Ovary (tissue), 10 donors: ENCODE measurements around the gene RMND5B. TPM values are rescaled to one million over a fixed set of nuclear protein-coding genes. Genes with fewer than 3 reads are reported as not detected.

Experiments used
- DNase-seq, 5 donors: peaks; one replicate each; pipeline ENCODE4 v3.0.0-alpha.2; 2019 to 2020
- H3K27ac ChIP-seq, 2 donors: fragments of 200-600 bp; one replicate each; pipeline versions ENCODE4 v1.5.1 to v1.8.0; 2019 to 2022
- H3K27me3 ChIP-seq: fragments of 200-600 bp; one replicate; pipeline ENCODE4 v1.8.0; 2022
- H3K36me3 ChIP-seq: fragments of 200-600 bp; sonication (generic); one replicate; pipeline ENCODE4 v1.5.1; 2019
- H3K4me1 ChIP-seq: one replicate; pipeline ENCODE4 v1.8.1; 2013; ENCODE audit warnings: mild to moderate bottlenecking, moderate library complexity; ENCODE audit not compliant: insufficient read depth
- H3K4me3 ChIP-seq: fragments of 200-600 bp; sonication (generic); one replicate; pipeline ENCODE4 v1.5.1; 2017
- H3K9me3 ChIP-seq, 2 donors: fragments of 200-600 bp in 1 of 2; sonication (generic) in 1 of 2; one replicate each; pipeline versions ENCODE4 v1.5.1 to v1.8.1; 2013 to 2019; ENCODE audit warnings: mild to moderate bottlenecking in 1 of 2, moderate library complexity in 1 of 2
- EP300 ChIP-seq: sonication (generic); formaldehyde crosslinking; IDR thresholded peaks from one replicate; pipeline ENCODE4 v1.6.1; 2017; ENCODE audit warnings: antibody characterized with exemption
- POLR2A ChIP-seq: fragments of 450-650 bp; IDR thresholded peaks from one replicate; pipeline ENCODE4 v1.6.1; 2017; ENCODE audit warnings: antibody characterized with exemption, mild to moderate bottlenecking, moderate library complexity
- WGBS, 3 donors: extraction: QIAGEN DNeasy Blood & Tissue Kit in 1 of 3; methylation state at CpG; one replicate each; pipeline versions ENCODE4 v1.1.5 to v1.1.7; 2013 to 2017; 5-methylcytosine and 5-hydroxymethylcytosine counted together
- intact Hi-C, 4 donors: fragments of 100-400 bp; cut with DNase I; formaldehyde crosslinking; loops; one replicate each; pipeline versions ENCODE4 v1.11.0 to v1.15.1; 2022 to 2023
- long read RNA-seq, 3 donors: library from polyadenylated mRNA in 2 of 3; unstranded in 2 of 3; transcript quantifications; one replicate each; pipeline ENCODE4 v2.0.0 and lab custom pipeline, GENCODE V29; 2021 to 2026
- polyA plus RNA-seq, 2 donors: library from polyadenylated mRNA; stranded (reverse); fragments of 200-250 nt in 1 of 2; fragments of 350-450 nt in 1 of 2; fragmentation: Illumina TruSeq in 1 of 2; extraction: RNeasy Lipid Tissue Mini Kit (QIAGEN cat#74804) in 1 of 2; gene quantifications; one replicate each; pipeline ENCODE4 v1.2.3, GENCODE V29; 2013 to 2014
- total RNA-seq, 7 donors: library from RNA; depleted of rRNA in 2 of 7; stranded (reverse); fragments of >200 nt in 2 of 7; fragmentation: NEBNext Ultra II Directional in 3 of 7; extraction: Animal tissue kit (Norgen Biotek cat#: 25700) in 3 of 7; gene quantifications; one replicate each; pipeline versions ENCODE4 v1.1.0 to v1.2.4, GENCODE V29; 2016 to 2023
- TF ChIP-seq, protein P1 (sequence below), 3 donors: fragments of 450-650 bp in 2 of 3; fragments of 200-600 bp in 1 of 3; IDR thresholded peaks; one replicate each; pipeline versions ENCODE4 v1.5.1 to v1.8.0; 2016 to 2022; ENCODE audit warnings: antibody characterized with exemption in 3 of 3, mild to moderate bottlenecking in 1 of 3
- donor health status: DM: no; HTN: no; CAD: no; lungs with moderate emphysema.
- donor health status: DM: no; HTN: no; CAD: no.
- donor health status: Bipolar disorder and iron deficiency.
- donor health status: DM: yes; HTN: yes; CAD: no.
- donor health status: DM: no; HTN: no; CAD: no.
- donor health status: DM: yes; HTN: yes; CAD: no.

The RMND5B gene, protein sequence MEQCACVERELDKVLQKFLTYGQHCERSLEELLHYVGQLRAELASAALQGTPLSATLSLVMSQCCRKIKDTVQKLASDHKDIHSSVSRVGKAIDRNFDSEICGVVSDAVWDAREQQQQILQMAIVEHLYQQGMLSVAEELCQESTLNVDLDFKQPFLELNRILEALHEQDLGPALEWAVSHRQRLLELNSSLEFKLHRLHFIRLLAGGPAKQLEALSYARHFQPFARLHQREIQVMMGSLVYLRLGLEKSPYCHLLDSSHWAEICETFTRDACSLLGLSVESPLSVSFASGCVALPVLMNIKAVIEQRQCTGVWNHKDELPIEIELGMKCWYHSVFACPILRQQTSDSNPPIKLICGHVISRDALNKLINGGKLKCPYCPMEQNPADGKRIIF
- total RNA-seq (10 to 100 TPM; 18.1 to 43.2 (median 33.0) TPM), polyA plus RNA-seq (10 to 100 TPM; 13.8 to 25.0 TPM)
- long read RNA-seq, donor 1, full-length matches to known transcripts = 159 of 321 reads
- long read RNA-seq, donor 1, partial matches to known transcripts = 74 of 321 reads
- long read RNA-seq, donor 1, other reads (novel, unspliced or antisense) = 88 of 321 reads
- long read RNA-seq, donor 2, transcript RMND5B-201 (11 exons, 1,929 nt) = major isoform, 5 of 433 reads
- long read RNA-seq, donor 2, partial matches to known transcripts = 16 of 433 reads
- long read RNA-seq, donor 2, other reads (novel, unspliced or antisense) = 410 of 433 reads
- long read RNA-seq, donor 3, full-length matches to known transcripts = 46 of 96 reads
- long read RNA-seq, donor 3, partial matches to known transcripts = 23 of 96 reads
- long read RNA-seq, donor 3, other reads (novel, unspliced or antisense) = 27 of 96 reads

DNA sequence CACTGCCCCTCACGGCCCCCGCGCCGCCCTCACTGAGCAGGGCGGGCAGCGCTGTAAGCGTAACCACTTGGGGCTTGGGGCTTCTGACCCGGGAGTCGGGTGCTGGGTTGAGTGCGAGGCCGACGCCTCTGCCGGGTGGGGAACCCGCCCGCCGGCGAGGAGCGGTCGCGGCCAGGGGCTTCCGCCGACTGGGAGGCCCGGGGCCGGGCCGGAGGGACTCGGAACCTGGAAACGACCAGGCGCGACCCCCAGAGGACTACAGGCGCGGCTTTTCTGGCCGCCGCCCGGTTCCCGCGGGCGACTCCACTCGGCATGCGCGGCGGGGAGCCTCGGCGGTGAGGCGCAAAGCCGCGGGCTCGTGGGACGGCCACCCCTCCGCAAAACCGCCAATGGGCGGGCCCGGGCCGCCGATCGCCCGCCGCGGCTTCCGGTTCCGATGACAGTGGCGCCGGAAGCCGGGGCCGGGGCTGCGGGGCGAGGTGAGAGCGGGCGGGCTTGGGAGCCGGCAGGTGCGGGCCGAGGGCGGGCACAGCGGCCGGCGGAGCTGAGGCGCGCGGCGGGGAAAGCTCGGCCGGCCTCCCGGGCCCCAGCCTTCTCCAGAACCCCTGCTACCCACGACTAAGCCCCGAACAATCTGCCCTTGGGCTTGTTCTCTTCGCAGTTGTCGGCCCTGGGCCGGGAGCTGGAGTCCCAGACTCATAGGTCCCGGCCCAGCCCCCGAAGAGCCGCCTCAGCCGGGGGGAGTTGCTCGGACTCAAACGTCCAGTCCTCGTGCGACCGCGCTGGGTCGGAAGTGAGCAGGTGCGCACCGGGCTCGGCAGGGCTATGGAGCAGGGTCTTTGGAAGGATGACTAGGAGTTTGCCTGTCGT, at the start of gene RMND5B:
Gene RMND5B (plus strand): TSS at position 439 of the 870 bp plus-strand sequence. CDS start 7,106 bp downstream, outside the sequence.
- TF ChIP-seq POLR2A = peak; percentile 69
- no peak for TF ChIP-seq EP300
- TF ChIP-seq, protein P1, sequence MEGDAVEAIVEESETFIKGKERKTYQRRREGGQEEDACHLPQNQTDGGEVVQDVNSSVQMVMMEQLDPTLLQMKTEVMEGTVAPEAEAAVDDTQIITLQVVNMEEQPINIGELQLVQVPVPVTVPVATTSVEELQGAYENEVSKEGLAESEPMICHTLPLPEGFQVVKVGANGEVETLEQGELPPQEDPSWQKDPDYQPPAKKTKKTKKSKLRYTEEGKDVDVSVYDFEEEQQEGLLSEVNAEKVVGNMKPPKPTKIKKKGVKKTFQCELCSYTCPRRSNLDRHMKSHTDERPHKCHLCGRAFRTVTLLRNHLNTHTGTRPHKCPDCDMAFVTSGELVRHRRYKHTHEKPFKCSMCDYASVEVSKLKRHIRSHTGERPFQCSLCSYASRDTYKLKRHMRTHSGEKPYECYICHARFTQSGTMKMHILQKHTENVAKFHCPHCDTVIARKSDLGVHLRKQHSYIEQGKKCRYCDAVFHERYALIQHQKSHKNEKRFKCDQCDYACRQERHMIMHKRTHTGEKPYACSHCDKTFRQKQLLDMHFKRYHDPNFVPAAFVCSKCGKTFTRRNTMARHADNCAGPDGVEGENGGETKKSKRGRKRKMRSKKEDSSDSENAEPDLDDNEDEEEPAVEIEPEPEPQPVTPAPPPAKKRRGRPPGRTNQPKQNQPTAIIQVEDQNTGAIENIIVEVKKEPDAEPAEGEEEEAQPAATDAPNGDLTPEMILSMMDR (IDR thresholded peaks at IDR 0.05) = no peak
- intact Hi-C loops = no loop called here

GRCh38 chr5:178081571-178082243, 49.1 kb upstream of the RMND5B start:
- Histone ChIP-seq H3K4me1 (no peaks in the 10 kb centered on the region), H3K27ac (no peak overlapping the region), H3K36me3 (no peaks in the 10 kb centered on the region), H3K4me3 (no peak overlapping the region), H3K9me3 (no peaks in the 10 kb centered on the region), H3K27me3 (no peaks in the 10 kb centered on the region)
- WGBS, 3 donors = 55 to 64% (median 56%) methylated on average over 12 of the region's 12 CpGs
- no peak for DNase-seq
- intact Hi-C loops = no loop called here
- no peak for TF ChIP-seq EP300
- TF ChIP-seq, protein P1 (IDR thresholded peaks at IDR 0.05) = no peak
- no peak for TF ChIP-seq POLR2A

More for the DNA sequence above, at the start of gene RMND5B:
- H3K9me3 ChIP-seq = no peaks in the 10 kb centered on the region
- 0 to 1% (median 0%) methylated on average over 68 to 102 of the region's 102 CpGs for WGBS, 3 donors
- DNase-seq = peak; percentile 81 to 90 (median 85)
- no peaks in the 10 kb centered on the region for H3K4me1 ChIP-seq
- H3K27ac ChIP-seq = peak within 1 kb of the TSS; percentile 84 to 86
- no peaks in the 10 kb centered on the region for H3K27me3 ChIP-seq
- peak within 1 kb of the TSS; percentile 98 for H3K4me3 ChIP-seq
- no peaks in the 10 kb centered on the region for H3K36me3 ChIP-seq

DNA sequence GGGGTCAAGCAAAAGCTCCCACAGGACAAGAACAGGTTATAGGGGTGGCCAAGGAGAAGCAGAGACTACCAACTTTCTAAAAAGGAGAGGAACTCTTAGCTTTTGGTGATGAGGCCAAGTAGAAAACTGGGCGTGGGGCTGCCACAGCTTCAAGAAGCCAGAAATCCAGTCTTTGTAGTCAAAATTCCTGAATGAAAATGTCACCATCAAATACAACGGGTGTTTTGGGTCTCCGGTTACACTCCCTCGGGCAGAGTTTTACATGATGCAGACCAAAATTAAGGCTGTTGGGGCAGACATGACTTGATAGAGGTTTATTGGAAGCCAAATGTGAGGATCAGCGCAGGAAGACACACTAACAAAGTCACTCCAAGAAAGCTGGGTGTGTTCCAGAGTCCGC, 46.9 kb upstream of the RMND5B start:
- DNase-seq = no peak
- 69 to 74% (median 72%) methylated on average over 6 of the region's 6 CpGs for WGBS, 3 donors
- no peaks in the 10 kb centered on the region for H3K36me3 ChIP-seq
- intact Hi-C loops = no loop called here
- no peak overlapping the region for H3K27ac ChIP-seq
- TF ChIP-seq POLR2A (no peak), EP300 (no peak)
- TF ChIP-seq, protein P1 (IDR thresholded peaks at IDR 0.05) = no peak
- H3K4me1 ChIP-seq = no peaks in the 10 kb centered on the region
- H3K27me3 ChIP-seq = no peaks in the 10 kb centered on the region
- no peaks in the 10 kb centered on the region for H3K9me3 ChIP-seq
- no peak overlapping the region for H3K4me3 ChIP-seq
